ENCODE measurements around the gene BPIFA2.
A peak's percentile ranks its signal among the peaks of the same experiment; 100 is the strongest.

The BPIFA2 gene

GRCh38 chr20:33203444-33203843 lies 35.5 kb downstream of the BPIFA2 start:
- no peak for DNase-seq

GRCh38 chr20:33209789-33210188 lies 41.8 kb downstream of the BPIFA2 start:
- peak; percentile 86 for DNase-seq

- DNase-seq: no peak
Measured at GRCh38 chr20:33210371-33210770, 42.4 kb downstream of the BPIFA2 start.

- peak; percentile 73 for DNase-seq
Measured at GRCh38 chr20:33211817-33212424, 44.0 kb downstream of the BPIFA2 start.

GRCh38 chr20:33217052-33217451 lies 49.1 kb downstream of the BPIFA2 start, which contains the start of gene BPIFA3:
Gene BPIFA3, plus strand, starts transcription at chr20:33217352. Its CDS starts 185 bp downstream, at chr20:33217537.
- DNase-seq: no peak

GRCh38 chr20:33224399-33224798 lies 56.4 kb downstream of the BPIFA2 start:
- no peak for DNase-seq

- DNase-seq: peak; percentile 14
Measured at GRCh38 chr20:33229843-33230242, 61.9 kb downstream of the BPIFA2 start.

All from hematopoietic multipotent progenitor cell treated with erythropoietin and hydrocortisone succinate and interleukin-3 and kit ligand, for 6 days (in vitro differentiated cells).